ENCODE results near the gene MTA1. TPM values are rescaled to one million over a fixed set of nuclear protein-coding genes. Genes with fewer than 3 reads are reported as not detected.

Gene MTA1
- total and polyA plus RNA-seq, 4 donors, result 3.7 to 28.1 (median 21.0) TPM

GRCh38 chr14:105379946-105380345, 39.7 kb upstream of the MTA1 start:
- Histone ChIP-seq H3K27me3 (ENCODE audit: control insufficient read depth in 4 of 4, insufficient read depth in 4 of 4, low read length in 3 of 4) (no peaks in the 10 kb centered on the region), H3K4me3 (ENCODE audit: low read depth in 1 of 3, low read length in 3 of 3) (no peak overlapping the region), H3K9me3 (ENCODE audit: control insufficient read depth in 4 of 4, low read length in 3 of 4) (no peaks in the 10 kb centered on the region), H3K4me1 (ENCODE audit: control insufficient read depth in 4 of 4, insufficient read depth in 4 of 4, low read length in 3 of 4) (no peaks in the 10 kb centered on the region), H3K36me3 (ENCODE audit: control insufficient read depth in 4 of 4, insufficient read depth in 3 of 4, low read depth in 1 of 4, low read length in 3 of 4) (peaks cover 0 to 15% (median 4%) of the 10 kb centered on the region in 4 donors), H3K27ac (ENCODE audit: low read depth in 1 of 2, low read length in 2 of 2) (no peak overlapping the region), H3K9ac (ENCODE audit: low read depth in 1 of 2, low read length in 2 of 2) (no peak overlapping the region)
- TF ChIP-seq GABPA (IDR thresholded peaks at IDR 0.05 in 1 of 2, conservative IDR thresholded peaks at IDR 0.05 in 1 of 2) (no peak), SP1 (IDR thresholded peaks at IDR 0.05) (no peak), EGR1 (IDR thresholded peaks at IDR 0.05; ENCODE audit: low read depth in 2 of 2) (no peak), NR2F2 (IDR thresholded peaks at IDR 0.05) (no peak), RAD21 (IDR thresholded peaks at IDR 0.05) (no peak), TAF1 (conservative IDR thresholded peaks at IDR 0.05) (no peak), YY1 (IDR thresholded peaks at IDR 0.05) (no peak), ATF3 (IDR thresholded peaks at IDR 0.05) (no peak)
- WGBS, result 97% methylated on average over 14 of the region's 14 CpGs
- DNase-seq (ENCODE audit: low spot score), result no peak

- WGBS, result 95% methylated on average over 19 of the region's 19 CpGs
These were observed 38.9 kb upstream of the MTA1 start for GRCh38 chr14:105380756-105381155.

GRCh38 chr14:105381446-105382342, 37.9 kb upstream of the MTA1 start:
- H3K4me1 ChIP-seq (ENCODE audit: control insufficient read depth in 4 of 4, insufficient read depth in 4 of 4, low read length in 3 of 4), result no peaks in the 10 kb centered on the region
- peaks cover 0 to 21% (median 4%) of the 10 kb centered on the region in 4 donors for H3K36me3 ChIP-seq (ENCODE audit: control insufficient read depth in 4 of 4, insufficient read depth in 3 of 4, low read depth in 1 of 4, low read length in 3 of 4)
- 92% methylated on average over 27 of the region's 27 CpGs for WGBS
- H3K27me3 ChIP-seq (ENCODE audit: control insufficient read depth in 4 of 4, insufficient read depth in 4 of 4, low read length in 3 of 4), result no peaks in the 10 kb centered on the region
- TF ChIP-seq RAD21 (IDR thresholded peaks at IDR 0.05), result no peak
- no peak for TF ChIP-seq NR2F2 (IDR thresholded peaks at IDR 0.05)
- no peak for TF ChIP-seq HNF4G (IDR thresholded peaks at IDR 0.05)
- no peak for TF ChIP-seq ZBTB33 (IDR thresholded peaks at IDR 0.05)
- TF ChIP-seq MAX (IDR thresholded peaks at IDR 0.05), result no peak
- TF ChIP-seq EGR1 (IDR thresholded peaks at IDR 0.05; ENCODE audit: low read depth in 2 of 2), result no peak
- TF ChIP-seq YY1 (IDR thresholded peaks at IDR 0.05), result no peak
- no peak for TF ChIP-seq CTCF (IDR thresholded peaks at IDR 0.05; ENCODE audit: low read depth, low read length, missing input control)
- TF ChIP-seq FOXA2 (IDR thresholded peaks at IDR 0.05), result no peak
- TF ChIP-seq RXRA (IDR thresholded peaks at IDR 0.05), result no peak
- no peak for TF ChIP-seq ATF3 (IDR thresholded peaks at IDR 0.05)
- no peak overlapping the region for H3K27ac ChIP-seq (ENCODE audit: low read depth in 1 of 2, low read length in 2 of 2)
- no peak overlapping the region for H3K9ac ChIP-seq (ENCODE audit: low read depth in 1 of 2, low read length in 2 of 2)
- DNase-seq (ENCODE audit: low spot score), result no peak
- no peaks in the 10 kb centered on the region for H3K9me3 ChIP-seq (ENCODE audit: control insufficient read depth in 4 of 4, low read length in 3 of 4)
- H3K4me3 ChIP-seq (ENCODE audit: low read depth in 1 of 3, low read length in 3 of 3), result no peak overlapping the region

More at GRCh38 chr14:105380756-105381155, 38.9 kb upstream of the MTA1 start:
- Histone ChIP-seq H3K9ac (ENCODE audit: low read depth in 1 of 2, low read length in 2 of 2) (no peak overlapping the region), H3K9me3 (ENCODE audit: control insufficient read depth in 4 of 4, low read length in 3 of 4) (no peaks in the 10 kb centered on the region), H3K4me3 (ENCODE audit: low read depth in 1 of 3, low read length in 3 of 3) (no peak overlapping the region), H3K27me3 (ENCODE audit: control insufficient read depth in 4 of 4, insufficient read depth in 4 of 4, low read length in 3 of 4) (no peaks in the 10 kb centered on the region), H3K27ac (ENCODE audit: low read depth in 1 of 2, low read length in 2 of 2) (no peak overlapping the region), H3K36me3 (ENCODE audit: control insufficient read depth in 4 of 4, insufficient read depth in 3 of 4, low read depth in 1 of 4, low read length in 3 of 4) (peaks cover 0 to 21% (median 4%) of the 10 kb centered on the region in 4 donors), H3K4me1 (ENCODE audit: control insufficient read depth in 4 of 4, insufficient read depth in 4 of 4, low read length in 3 of 4) (no peaks in the 10 kb centered on the region)
- TF ChIP-seq RXRA (IDR thresholded peaks at IDR 0.05) (no peak), MAX (IDR thresholded peaks at IDR 0.05) (no peak), CTCF (IDR thresholded peaks at IDR 0.05; ENCODE audit: low read depth, low read length, missing input control) (no peak)
- DNase-seq (ENCODE audit: low spot score), result no peak
